ENCODE results near the gene STKLD1.
"Not testable (repeated sequence)": the region's sequence is repeated elsewhere in the genome, so short reads cannot be mapped to it uniquely, and the experiment has no call there.

Gene STKLD1

GRCh38 chr9:133360400-133361393, 15.5 kb upstream of the STKLD1 start:
- no peak for DNase-seq

DNA sequence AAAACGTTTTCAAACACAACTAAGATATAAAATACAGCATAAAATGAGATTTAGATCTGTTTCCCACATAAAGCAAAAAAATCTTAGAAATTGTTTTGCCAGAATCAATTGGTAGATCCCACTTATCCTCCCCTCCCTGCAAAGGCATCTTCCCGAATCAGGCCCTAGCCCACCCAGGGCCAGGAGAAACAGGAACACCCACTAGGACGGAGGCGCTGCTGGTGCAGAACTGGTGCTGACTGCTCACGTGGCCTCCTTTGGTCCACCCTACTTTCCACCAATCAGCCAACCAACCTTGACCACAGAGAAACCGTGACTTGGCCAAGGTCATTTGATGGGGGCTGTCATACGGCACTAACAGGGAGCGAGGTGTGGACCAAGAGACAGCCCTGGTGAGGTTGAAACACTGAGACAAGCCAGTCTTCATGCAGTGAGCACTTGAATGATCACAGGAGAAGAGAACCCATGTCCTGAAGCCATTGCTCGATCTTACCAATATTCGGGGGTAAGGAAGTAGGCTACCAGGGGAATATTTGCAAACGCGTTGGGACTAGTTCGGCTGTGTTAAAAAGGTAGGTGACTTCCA, 14.6 kb upstream of the STKLD1 start:
- DNase-seq = no peak

DNA sequence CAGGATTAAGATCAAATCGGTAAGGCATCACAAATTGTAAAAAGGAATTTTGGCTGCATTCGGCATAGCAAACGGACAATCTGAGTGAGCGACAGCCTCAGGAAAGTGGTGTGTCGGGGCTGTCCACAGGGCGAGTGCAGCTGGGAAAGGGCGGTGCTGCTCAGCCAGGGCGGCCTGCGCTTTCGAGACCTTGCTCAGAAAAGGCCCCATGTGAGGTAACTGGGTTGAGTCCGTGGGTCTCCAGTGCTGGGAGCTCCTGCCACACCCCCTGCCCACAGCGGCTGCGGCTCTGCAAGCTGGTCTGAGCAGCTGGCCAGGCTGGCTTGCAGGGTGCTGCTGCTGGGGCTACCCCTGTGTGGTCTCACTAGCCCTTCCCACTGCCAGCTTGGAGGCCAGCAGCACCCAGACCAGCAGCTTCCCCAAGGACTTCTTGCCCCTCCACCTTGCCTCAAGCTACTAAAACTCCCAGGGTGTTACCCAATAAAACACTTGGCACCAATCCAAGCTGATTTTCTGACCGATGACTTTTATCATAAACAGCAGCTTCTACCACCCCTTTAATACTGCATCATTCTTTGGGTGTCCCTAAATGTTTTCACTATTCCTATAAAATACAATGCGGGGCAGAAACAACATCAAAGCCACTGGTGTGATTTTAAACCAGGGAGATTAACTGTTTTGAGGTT, 13.7 kb upstream of the STKLD1 start:
- DNase-seq = no peak

DNA sequence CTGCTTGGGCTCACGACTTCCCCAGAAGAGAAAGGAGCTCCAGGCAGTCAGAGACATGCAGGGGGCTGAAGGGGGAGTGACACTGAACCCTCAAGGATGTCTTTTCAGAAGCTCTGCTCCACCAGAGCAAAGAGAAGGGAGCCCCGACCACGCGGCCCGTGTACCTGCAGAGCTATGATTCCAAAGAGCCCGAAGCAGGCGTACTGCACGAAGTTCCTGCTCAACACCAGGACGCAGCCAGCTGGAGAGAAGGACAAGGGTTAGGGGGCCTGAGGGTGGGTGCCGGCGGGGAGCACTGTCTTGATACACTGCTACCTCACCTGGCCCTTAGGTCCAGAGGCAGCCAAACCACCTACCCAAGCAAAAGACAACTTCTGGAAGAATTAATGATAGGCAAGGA, 9.7 kb upstream of the STKLD1 start:
- no peak for DNase-seq

GRCh38 chr9:133367221-133367620, 8.9 kb upstream of the STKLD1 start:
- DNase-seq = no peak

- DNase-seq = no peak
Observed at GRCh38 chr9:133367778-133368177, 8.4 kb upstream of the STKLD1 start.

DNA sequence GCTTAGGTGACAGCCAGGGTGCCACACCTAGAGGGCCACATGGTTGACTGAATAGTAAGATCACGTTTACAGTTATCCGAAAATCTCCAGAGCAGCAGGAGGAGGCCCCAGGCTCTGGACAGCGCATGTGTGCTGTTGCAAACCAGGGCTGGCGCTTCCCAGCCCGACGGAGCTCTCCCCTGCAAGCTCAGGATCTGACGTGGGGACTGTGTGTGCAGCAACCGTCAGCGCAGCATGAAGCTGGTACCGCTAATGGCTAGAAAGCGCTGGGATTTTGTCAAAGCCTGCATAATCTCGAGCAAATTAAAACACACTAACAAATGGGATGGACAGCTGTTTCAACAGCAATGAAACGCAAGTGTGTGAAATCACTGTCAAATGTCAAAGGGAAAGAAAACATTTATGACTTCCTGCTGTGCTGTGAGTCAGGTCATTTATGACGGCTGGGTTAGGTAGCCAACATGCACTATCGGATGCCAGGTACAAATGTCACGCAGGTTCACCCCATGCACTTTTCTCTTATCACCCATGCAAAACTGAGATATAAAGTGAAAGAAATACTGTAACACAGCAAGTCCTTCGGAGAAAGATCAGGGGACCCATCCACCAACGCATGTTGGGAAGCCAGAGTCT, 7.8 kb upstream of the STKLD1 start:
- DNase-seq = no peak

DNA sequence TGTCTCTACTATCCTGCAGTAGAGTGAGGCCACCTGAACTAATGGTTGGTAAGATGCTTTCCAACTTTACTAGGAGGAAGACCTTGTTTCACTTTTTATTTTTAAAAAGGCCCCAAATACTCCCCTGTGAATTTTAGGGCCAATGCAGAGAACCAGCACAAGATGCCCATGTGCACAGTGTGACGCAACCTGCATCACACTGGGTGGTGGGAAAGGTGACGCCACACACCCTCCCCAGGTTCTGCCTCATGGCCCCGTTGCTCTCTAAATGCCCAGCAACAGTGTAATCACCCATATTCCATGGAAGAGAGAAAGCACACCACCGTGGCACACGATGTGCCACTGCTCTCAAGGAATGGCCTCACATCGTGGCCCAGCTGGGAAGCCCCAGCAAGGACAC, 6.7 kb upstream of the STKLD1 start:
- DNase-seq = no peak

GRCh38 chr9:133369933-133370332, 6.2 kb upstream of the STKLD1 start:
- DNase-seq = no peak

DNA sequence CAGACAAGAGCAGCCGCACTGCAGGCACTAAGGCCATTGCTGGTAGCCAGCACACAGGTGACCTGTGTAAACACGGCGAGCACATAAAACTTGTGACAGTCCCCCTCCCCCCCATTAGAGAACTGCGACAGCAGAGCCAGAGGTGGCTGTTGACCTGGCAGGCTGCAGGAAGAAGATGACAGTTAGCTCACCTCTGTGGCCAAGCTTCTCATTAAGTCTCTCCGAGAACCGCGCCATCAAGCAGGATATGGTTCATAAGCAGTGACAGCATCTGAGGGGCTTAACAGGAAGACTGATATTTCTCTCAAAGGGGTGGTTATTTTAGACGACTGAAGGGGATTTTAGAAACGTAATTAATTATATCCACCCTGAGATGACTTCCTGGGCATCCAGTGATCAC, 5.5 kb upstream of the STKLD1 start:
- DNase-seq = no peak

DNA sequence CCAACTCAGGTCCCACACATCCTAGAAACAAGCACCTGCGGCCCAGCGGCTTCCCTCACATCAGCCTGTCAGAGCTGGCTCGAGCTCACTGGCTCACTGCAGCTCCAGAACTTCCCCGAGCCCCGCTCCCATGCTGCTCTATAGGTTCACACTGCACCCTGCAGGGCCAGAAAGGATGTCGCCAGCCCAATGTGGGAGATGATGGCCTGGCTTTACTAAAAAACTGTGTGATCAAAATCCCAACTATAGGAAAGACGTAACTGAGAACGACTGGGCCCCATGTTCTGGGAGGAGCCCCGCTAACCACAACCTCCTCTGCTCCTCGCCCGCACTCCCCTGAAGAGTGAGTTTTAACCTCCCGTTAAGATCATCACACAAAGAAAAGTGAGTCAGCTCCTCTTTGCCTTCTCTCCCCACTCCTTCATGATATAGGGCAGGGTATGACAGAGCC, 4.9 kb upstream of the STKLD1 start:
- DNase-seq = peak in 1 of 58 donors; percentile 53

GRCh38 chr9:133372144-133372543, 4.0 kb upstream of the STKLD1 start:
- no peak for DNase-seq

GRCh38 chr9:133374612-133375115, 1.5 kb upstream of the STKLD1 start:
- DNase-seq = no peak

GRCh38 chr9:133375116-133375723, 946 bp upstream of the STKLD1 start:
- no peak for DNase-seq

GRCh38 chr9:133377280-133377679, 1.1 kb downstream of the STKLD1 start:
- not testable (repeated sequence) for DNase-seq

DNA sequence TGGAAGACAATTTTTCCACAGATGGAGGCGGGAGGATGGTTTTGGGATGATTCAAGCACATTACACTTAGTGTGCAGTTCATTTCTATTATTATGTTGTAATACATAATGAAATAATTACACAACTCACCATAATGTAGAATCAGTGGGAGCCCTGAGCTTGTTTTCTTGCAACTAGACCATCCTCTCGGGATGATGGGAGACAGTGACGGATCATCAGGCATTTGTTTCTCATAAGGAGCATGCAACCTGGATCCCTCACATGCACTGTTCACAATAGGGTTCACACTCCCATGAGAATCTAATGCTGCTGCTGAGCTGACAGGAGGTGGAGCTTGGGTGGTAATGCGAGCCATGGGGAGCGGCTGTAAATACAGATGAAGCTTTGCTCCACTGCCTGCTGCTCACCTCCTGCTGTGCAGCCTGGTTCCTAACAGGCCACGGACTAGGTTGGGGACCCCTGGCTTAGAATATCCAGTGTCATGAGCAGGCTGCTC, 1.6 kb downstream of the STKLD1 start:
- no peak for DNase-seq

- DNase-seq = peak in 1 of 58 donors; percentile 39
Observed at GRCh38 chr9:133378408-133378962, 2.3 kb downstream of the STKLD1 start.

DNA sequence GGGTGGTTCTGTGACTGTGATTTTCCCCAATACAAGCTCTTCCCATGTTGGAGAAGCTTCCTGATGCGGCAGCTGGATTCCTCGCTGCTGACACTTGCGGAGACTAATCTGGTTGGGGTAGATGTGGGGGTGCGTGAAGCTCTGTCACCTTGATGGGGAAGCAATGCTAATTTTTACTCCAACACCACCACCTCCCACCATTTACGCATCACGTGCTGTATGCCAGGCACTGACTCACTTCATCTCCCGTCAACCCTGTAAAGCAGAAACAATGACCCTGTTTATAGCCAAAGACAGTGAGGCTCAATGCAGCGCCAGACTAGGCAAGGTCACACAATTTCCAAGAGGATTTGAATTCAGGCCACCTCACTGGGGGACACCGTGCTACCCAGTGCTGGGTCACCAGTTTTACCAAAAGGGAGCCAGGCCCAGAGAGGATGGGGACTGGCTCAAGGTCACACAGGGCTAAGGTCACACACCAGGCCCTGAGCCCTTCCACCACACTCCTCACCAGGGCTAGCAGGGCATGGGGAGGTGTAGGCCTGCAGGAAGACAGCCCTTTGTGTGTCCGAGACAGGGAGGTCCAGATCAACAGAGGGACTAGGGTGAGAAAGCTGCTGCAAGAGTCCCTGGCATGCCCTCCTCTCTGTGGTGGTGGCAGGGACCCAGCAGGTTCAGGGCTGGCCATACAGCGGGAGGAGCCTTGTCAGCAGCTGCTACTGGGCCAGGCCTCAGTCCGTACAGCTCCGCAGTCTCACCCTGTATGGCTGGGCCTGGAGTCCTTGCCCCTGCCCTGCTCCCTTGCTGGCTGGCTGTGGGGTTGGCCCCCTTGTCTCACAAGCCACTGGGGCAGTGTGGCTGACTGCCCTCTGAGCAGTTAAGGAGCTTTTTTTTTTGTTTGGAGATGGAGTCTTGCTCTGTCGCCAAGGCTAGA, 3.3 kb downstream of the STKLD1 start:
- peak in 21 of 58 donors; percentile 9 to 65 (median 41) for DNase-seq

GRCh38 chr9:133380734-133381133, 4.6 kb downstream of the STKLD1 start:
- peak in 12 of 58 donors; percentile 8 to 40 (median 26) for DNase-seq
